Stimulated activated CD4-positive, alpha-beta T cell treated with anti-CD3 and anti-CD28 coated beads, Interleukin-2, amount 100 ng/mL, for 4 hours (primary cell): ENCODE results near the gene PRKACA.

Experiments used
- DNase-seq: peaks from one replicate; pipeline ENCODE4 v3.0.0-alpha.2; 2020; ENCODE audit warnings: low read depth

PRKACA gene

GRCh38 chr19:14117668-14118164, at the start of gene PRKACA:
PRKACA (minus strand) TSS chr19:14117762; CDS start chr19:14117547, 215 bp downstream.
- DNase-seq, result peak; percentile 99

GRCh38 chr19:14166999-14167575, 49.5 kb upstream of the PRKACA start:
- no peak for DNase-seq

GRCh38 chr19:14165990-14166830, 48.6 kb upstream of the PRKACA start:
- no peak for DNase-seq

GRCh38 chr19:14164724-14165493, 47.3 kb upstream of the PRKACA start:
- no peak for DNase-seq

DNA sequence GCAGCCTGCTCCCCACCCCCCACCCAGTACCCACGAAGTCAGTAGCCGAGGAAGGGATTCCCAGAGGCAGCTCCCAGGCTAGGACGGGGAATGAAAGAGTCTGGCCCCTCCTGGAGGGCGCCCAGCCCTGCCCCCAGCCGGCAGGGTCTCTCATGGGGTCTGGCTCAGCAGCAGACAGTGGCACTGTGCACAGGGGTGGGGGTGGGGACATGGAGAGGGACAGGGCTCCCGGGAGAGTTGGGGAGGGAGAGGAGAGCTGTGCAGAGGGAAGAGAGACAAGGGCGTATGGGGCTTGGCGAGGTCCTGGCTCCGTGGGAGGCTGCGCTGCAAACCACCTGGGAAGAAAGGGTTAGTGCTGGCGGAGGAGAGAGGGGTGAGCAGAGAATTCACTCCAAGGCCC, 46.5 kb upstream of the PRKACA start:
- no peak for DNase-seq

DNA sequence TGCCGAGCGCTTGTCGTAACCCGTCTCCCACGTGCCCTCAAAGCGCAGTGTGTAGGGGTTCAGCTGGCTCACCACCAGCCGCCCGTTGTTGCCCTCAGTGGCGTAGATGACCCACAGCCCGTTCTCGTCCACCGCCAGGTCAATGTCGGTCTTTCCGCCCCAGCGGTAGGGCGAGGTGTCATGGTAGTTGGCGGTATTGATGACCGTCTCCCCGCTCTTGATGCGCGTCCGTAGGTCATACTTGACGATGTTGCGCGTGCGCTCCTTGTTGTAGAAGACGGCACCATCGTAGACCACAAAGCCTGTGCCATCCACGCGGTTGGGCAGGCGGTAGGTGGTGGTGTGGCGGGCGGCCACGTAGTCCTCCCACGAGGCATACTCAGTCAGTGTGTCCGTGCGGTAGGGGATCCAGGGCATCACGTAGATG, 45.3 kb upstream of the PRKACA start:
- no peak for DNase-seq

GRCh38 chr19:14161305-14161704, 43.7 kb upstream of the PRKACA start:
- DNase-seq, result no peak

- no peak for DNase-seq
These were observed 42.6 kb upstream of the PRKACA start for GRCh38 chr19:14160017-14160703.

DNA sequence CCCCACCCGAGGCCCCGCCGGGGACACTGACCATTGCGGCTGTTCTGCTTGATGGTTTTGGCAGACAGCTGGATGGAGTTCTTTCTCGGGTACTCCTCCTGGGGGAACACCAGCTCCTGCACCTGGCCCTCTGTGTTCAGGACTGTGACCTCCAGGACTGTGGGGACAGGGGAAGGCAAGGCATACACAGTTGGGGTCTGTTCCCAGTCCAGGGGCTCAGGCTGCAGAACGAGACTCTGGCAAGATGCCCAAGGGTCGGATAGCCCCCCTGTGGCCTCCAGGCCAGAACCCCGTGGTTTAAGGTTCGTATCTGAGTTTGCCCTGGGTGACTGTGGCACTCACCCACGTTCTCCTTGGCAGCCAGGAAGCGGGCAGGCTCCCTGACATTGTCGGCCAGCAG, 41.5 kb upstream of the PRKACA start:
- no peak for DNase-seq

DNA sequence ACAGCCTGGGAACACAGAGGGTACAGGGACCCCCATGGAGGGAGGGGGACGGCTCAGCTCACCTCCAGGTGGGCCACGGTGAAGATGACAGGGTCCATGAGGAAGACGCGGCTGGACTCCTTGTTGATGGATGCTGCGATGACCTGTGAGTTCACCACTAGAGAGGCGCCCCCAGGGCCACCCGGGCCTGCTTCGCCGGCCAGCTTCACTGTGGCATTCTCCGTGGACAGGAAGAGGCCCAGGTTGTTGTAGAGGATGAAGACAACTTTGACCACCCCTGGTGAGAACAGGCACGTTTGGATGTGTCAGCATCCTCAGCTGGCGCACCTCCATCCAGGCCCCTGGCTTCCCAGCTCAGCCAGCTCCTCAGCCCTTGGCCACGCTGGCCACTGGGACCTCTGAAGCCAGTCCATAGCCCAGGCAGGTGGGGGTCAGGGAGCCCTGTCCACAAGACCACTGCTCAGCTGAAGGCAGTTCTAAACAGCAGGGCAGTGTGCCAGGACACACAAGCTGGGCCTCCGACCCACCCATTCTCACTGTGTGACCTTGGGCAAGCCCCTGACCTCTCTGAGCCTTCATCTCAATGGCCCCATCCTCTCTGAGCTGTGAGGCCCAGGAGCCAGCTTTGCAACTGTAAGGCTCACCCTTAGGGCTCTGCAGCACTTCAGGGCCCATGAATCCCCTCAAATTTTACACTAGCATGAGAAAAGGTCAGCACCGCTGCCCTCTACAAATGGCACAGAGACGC, 40.9 kb upstream of the PRKACA start:
- no peak for DNase-seq

- DNase-seq, result no peak
These were observed 39.6 kb upstream of the PRKACA start for GRCh38 chr19:14156971-14157717.

- no peak for DNase-seq
These were observed 38.6 kb upstream of the PRKACA start for GRCh38 chr19:14156122-14156521.

GRCh38 chr19:14155371-14155770, 37.8 kb upstream of the PRKACA start:
- DNase-seq, result no peak

DNA sequence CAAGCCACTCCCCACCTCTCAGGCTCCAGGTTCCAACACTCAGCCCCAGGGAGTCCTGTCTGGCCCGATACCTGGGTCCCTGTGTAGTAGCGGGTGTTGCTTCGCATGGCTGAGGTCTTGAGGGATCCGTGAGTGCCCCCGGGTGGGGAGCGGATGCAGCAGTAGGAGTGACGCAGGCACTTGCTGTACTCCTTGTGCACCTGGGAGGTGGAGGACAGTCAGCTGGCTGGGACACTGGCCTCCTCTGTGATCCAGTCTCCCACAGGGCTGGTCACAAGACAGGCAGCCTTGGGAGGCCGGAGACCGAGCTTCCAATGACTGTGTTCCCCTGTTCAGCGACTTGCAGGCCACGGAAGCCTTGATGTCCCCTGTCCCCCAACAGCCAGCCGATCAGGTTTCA, 35.2 kb upstream of the PRKACA start:
- DNase-seq, result no peak

DNA sequence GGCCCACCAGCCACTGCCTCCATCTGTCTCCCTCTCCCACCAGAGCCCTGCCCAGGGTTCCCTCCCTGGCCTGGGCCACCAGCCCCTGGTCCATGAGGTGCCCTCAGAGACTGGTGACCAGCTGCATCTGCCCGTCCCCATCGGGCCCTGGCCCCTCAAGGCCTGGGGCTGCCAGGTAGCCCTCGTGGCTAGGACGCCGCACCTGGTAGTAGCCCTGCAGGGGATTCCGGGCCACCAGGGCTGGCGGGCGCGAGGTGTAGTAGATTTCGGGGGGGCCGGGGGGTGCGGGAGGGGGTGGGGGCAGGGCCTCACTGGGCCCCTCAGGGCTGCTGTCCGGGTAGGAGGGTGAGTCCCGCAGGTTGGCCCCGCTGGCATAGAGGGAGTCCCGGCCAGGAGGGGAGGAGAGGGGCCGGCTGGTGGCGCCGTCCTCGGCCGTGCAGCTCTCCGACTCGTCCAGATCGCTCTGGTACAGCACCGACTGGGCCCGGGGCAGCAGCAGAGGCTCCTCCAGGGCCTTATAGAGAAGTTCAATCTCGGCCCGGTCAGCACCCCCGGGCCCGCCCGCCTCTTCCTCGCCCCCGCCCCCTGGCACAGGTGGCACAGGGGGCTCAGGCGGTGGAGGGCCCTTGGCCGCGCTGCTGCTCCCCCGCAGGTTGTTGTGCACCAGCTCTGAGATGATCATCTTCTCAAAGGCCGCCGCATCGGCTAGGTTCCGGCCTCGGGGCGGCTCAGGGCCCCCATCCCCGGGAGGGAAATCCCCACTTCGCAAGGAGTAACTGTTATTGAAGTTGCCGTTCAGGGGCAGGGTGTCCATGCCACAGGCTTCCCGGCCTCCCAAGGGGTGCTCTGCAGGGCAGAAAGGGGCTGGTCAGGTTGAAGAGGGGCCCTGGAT, 33.5 kb upstream of the PRKACA start:
- no peak for DNase-seq

DNA sequence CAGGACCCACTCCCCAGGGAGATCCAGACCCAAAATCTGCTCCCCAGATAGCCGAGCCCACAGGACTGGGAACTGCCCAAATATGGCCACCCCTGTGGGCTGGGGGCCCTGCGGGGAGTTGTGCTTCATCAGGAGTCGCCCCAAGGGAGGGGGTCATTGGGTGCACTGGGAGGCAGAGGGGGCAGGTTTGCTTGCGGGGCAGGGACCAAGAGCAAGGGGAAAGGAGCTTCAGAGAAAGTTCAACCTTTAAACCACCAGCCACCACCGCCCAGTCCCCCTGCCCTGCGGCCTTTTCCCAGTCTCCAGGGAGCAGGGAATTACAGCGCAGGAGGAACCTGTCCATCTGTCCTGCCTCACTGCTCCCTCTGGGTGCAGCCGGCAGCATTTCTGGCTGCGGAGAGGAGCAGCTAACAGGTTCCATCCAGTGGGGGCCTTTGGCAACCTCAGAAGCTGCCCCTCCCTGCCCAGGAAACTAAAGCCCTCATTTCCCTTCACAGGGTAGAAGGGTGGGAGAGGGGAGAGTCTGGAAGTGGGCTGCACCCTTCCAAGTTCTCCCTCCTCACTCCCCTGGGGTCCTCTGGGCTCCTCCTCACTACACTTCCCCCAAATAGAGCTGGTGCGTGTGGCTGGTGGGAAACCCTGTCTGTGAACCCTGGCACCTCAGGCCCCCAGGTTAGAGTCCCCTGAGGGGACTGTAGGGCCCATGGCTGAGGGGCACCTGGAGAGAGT, 32.6 kb upstream of the PRKACA start:
- DNase-seq, result no peak

DNA sequence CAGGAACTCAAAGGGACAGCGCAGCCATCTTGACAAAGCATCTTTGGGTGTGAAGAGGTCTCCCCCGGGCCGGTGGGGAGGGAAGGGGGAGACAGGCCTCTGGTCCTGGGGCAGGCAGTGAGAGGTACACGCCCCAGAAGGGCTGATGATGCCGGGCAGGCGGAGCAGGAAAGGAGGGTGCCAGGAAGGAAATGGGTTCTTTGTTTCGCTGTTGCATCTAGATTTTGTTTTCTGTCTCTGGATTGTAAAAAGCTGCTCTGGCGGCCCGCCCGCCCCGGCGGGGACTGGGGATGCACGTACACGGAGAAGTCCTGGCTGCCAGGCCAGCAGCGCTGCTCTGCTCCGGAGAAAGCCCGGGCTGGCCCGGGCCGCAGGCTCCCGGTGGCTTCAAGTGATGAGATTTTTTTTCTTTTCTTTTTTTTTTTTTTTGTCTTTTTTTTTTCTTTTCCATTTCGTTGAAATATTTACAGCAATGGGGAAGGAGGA, 32.0 kb upstream of the PRKACA start:
- no peak for DNase-seq

- no peak for DNase-seq
These were observed 31.3 kb upstream of the PRKACA start for GRCh38 chr19:14148751-14149410.
